Measurements from ENCODE around the gene SLC6A4. TPM values are rescaled to one million over a fixed set of nuclear protein-coding genes. Genes with fewer than 3 reads are reported as not detected.

The SLC6A4 gene
- total and polyA plus RNA-seq, 2 of the 8 experiments (the other 6 are each of a cell fraction or from before 2014, with no cell fraction given) = 0.09 to 0.33 TPM

- no peak for DNase-seq (ENCODE audit: low read depth in 1 of 2, low spot score in 2 of 2)
- Histone ChIP-seq H2BK20ac (ENCODE audit: low read length) (no peak overlapping the region), H3K79me1 (ENCODE audit: low read depth, low read length) (no peaks in the 10 kb centered on the region), H4K91ac (replicated peaks; ENCODE audit: insufficient read length, low read length) (no peak overlapping the region), H2BK15ac (ENCODE audit: low read length) (no peak overlapping the region), H2AFZ (ENCODE audit: low read length) (no peak overlapping the region), H4K5ac (ENCODE audit: insufficient read length, low read depth, low read length) (no peak overlapping the region), H2BK5ac (ENCODE audit: low read depth, low read length) (no peak overlapping the region), H4K8ac (ENCODE audit: extremely low read depth, insufficient read depth, low read length) (no peak overlapping the region), H3K9ac (replicated peaks in 1 of 4; ENCODE audit: extremely low read depth in 1 of 4, low read depth in 3 of 4, low read length in 3 of 4) (no peak overlapping the region), H2BK120ac (replicated peaks; ENCODE audit: low read depth, low read length) (no peak overlapping the region), H3K23me2 (ENCODE audit: low read depth, low read length) (no peaks in the 10 kb centered on the region), H4K20me1 (replicated peaks in 1 of 2; ENCODE audit: control insufficient read depth in 1 of 2, insufficient read depth in 2 of 2, low read length in 2 of 2) (no peaks in the 10 kb centered on the region), H3K56ac (replicated peaks; ENCODE audit: insufficient read length, low read depth, low read length) (no peak overlapping the region), H3K18ac (ENCODE audit: extremely low read depth, low read length) (no peak overlapping the region), H3K4ac (replicated peaks; ENCODE audit: insufficient read length, low read depth, low read length) (no peak overlapping the region), H2BK12ac (ENCODE audit: low read depth, low read length) (no peak overlapping the region), H2AK5ac (ENCODE audit: low read depth, low read length) (no peak overlapping the region), H3K27me3 (replicated peaks in 1 of 4; ENCODE audit: control insufficient read depth in 3 of 4, extremely low read depth in 1 of 4, insufficient read depth in 3 of 4, low read length in 3 of 4) (no peaks in the 10 kb centered on the region), H3K14ac (ENCODE audit: insufficient read length) (no peak overlapping the region), H3K4me3 (ENCODE audit: extremely low read depth in 1 of 4, insufficient read depth in 2 of 4, low read depth in 3 of 4, low read length in 4 of 4) (no peak overlapping the region), H3K4me1 (replicated peaks in 1 of 4; ENCODE audit: control insufficient read depth in 3 of 4, insufficient read depth in 4 of 4, low read length in 3 of 4) (no peaks in the 10 kb centered on the region), H3K36me3 (ENCODE audit: control insufficient read depth in 2 of 4, insufficient read depth in 4 of 4, low read length in 3 of 4) (peaks cover 5 to 32% (median 13%) of the 10 kb centered on the region in 4 experiments), H3K27ac (ENCODE audit: low read depth, low read length) (no peak overlapping the region), H3K9me3 (ENCODE audit: insufficient read depth in 2 of 2, low read depth in 1 of 2, low read length in 1 of 2) (no peaks in the 10 kb centered on the region), H3K4me2 (ENCODE audit: insufficient read depth in 1 of 2, low read depth in 2 of 2, low read length in 2 of 2) (no peak overlapping the region), H3K79me2 (ENCODE audit: control insufficient read depth in 1 of 2, insufficient read depth in 2 of 2, low read length in 2 of 2) (no peaks in the 10 kb centered on the region), H3K23ac (ENCODE audit: insufficient read length) (no peak overlapping the region)
- POLR2A ChIA-PET (ENCODE audit: partially characterized antibody) = interaction anchor here (0.7 to 1.3 kb wide), 2 partner anchors 12 to 62 kb away, joined by 3 read pairs; no protein-coding TSS in a partner anchor
- 95% methylated on average over 5 of the region's 5 CpGs; no CpG with 5 or more reads in 1 of the 2 experiments for WGBS, 2 experiments (ENCODE audit: extremely low coverage in 1 of 2, insufficient coverage in 1 of 2, insufficient read length in 1 of 2, insufficient replicate concordance in 2 of 2, low coverage in 1 of 2, low lambda C conversion rate in 2 of 2, missing lambda C conversion rate in 1 of 2)
- FAIRE-seq = no peak
- CTCF ChIA-PET (ENCODE audit: partially characterized antibody) = interaction anchor here (0.9 to 1.8 kb wide), 6 partner anchors 13 to 152 kb away, joined by 3 to 8 read pairs (median 4); no protein-coding TSS in a partner anchor
- TF ChIP-seq CTBP2 (IDR thresholded peaks at IDR 0.05; ENCODE audit: borderline replicate concordance, insufficient read depth, insufficient read length, low read length) (no peak), POLR2AphosphoS5 (IDR thresholded peaks at IDR 0.05; ENCODE audit: low read depth, low read length) (no peak), USF2 (IDR thresholded peaks at IDR 0.05; ENCODE audit: low read length) (no peak), POU5F1 (IDR thresholded peaks at IDR 0.05; ENCODE audit: low read depth, low read length) (no peak), RNF2 (IDR thresholded peaks at IDR 0.05; ENCODE audit: borderline replicate concordance, low read depth, low read length, missing control alignments, poor library complexity, severe bottlenecking) (no peak), CBX8 (IDR thresholded peaks at IDR 0.05; ENCODE audit: borderline replicate concordance, low read depth, low read length) (no peak), ZNF274 (IDR thresholded peaks at IDR 0.05; ENCODE audit: borderline replicate concordance, extremely low read depth, low read length) (no peak), TBP (IDR thresholded peaks at IDR 0.05; ENCODE audit: low read depth, low read length) (no peak), BRCA1 (IDR thresholded peaks at IDR 0.05; ENCODE audit: low read depth, low read length) (no peak), SIN3A (conservative IDR thresholded peaks at IDR 0.05 in 1 of 2, IDR thresholded peaks at IDR 0.05 in 1 of 2; ENCODE audit: low read depth in 1 of 2, low read length in 2 of 2) (no peak), SIX5 (IDR thresholded peaks at IDR 0.05; ENCODE audit: low read depth, low read length) (no peak)
These were observed 47.1 kb downstream of the SLC6A4 start for GRCh38 chr17:30188211-30188939.

Measured in H1 (cell line).